Measurements from ENCODE around the gene SMIM5.

The SMIM5 gene

DNA sequence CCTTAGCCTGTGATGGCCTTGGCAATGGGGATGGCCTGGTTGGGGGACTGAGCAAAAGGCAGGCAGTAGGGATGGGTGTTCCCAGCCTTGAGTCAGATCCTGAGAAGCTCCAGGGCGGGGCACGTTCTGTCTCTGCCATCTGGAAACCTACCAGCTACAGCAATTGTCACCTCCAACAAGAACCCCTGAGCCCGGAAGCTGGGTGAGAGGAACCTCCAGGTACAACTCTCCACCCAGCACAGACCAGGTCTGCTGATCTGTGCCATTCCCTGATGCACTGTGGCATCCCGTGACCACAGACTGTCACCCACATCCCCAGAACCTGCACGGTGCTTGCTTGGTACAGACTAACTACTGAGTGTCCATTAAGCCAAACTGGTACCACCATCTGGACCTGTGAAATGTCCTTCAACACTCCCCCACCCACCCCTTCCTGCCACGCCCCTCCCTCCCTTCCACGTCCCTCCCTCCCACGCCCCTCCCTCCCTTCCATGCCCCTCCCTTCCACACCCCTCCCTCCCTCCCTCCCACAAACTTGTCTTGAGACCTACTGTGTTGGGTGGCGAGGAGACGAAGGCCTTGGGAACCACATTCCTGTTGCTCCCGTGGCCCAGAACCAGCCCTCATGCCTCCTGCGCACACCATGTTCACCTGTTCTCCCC is 29.1 kb upstream of the SMIM5 start:
- no peak for DNase-seq

GRCh38 chr17:75605790-75606189 is 27.4 kb upstream of the SMIM5 start:
- no peak for DNase-seq

- DNase-seq, result no peak
These were observed 26.1 kb upstream of the SMIM5 start for GRCh38 chr17:75607086-75607485.

DNA sequence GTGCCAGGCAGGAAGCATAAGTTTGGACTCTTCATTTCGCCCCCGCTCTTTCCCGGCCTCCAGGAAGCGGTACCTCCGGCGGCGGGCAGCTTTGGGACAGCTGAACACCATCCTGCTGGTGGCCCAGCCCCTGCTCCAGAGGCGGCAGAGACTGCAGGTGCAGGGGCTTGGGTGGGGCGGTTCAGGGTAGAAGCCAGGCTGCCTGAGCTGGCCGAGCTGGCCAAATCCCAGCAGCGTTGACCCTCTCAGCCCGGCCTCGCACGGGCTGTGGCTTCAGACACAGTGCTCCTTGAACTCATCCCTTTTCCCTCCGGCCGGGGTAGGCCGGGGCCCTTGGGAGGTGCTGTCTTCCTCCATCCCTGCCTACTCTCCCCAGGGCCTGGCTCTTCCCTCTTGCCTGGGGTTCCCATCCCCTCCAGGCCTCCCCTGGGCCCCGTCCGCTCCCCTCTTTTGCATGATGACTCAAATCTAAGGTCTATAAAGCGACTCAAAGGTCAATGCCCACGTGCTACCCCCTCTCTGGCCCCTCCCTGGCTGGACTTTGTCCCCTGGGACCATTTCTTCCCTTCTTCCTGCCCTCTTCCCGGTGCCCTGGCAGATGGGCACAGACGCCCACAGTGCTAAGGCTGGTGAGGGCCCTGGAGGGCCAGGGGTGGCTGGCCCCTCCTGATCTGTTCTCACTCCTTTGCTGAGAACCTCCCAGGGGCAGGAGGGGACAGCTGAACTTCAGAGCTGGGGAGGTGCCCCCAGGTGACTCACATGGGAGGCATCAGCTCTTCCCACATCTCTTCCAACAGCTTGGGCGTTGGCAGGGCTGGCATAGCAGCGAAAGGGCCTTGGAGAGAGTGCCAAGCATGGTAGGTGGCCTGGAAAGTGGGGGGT is 22.9 kb upstream of the SMIM5 start:
- no peak for DNase-seq

DNA sequence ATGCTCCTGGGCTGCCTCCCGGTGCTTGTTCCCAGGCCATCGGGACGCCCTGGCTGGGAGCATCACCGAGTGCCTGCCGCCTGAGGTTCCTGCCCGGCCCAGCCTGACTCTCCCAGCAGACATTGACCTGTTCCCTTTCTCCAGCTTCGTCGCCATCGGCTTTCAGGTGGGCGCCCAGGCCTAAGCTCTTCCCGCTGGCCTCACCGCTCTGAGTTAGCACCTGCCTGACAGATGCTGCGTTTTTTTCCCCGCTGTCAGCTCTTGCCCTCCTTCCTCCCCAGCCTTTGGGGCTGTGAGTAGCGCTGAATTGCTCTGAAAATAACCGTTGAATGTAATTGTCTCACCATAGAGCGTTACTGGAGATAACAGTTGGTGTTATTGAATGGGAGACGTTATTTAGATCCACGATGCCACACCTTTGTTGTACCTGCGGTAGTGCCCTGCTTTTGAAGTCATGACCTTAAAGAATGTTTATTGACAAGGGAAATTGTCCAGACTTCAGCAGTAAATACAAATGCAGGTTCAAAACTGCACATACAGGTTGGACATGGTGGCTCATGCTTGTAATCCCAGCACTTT is 21.3 kb upstream of the SMIM5 start:
- DNase-seq, result no peak

GRCh38 chr17:75612906-75613626 is 20.2 kb upstream of the SMIM5 start:
- DNase-seq, result no peak

DNA sequence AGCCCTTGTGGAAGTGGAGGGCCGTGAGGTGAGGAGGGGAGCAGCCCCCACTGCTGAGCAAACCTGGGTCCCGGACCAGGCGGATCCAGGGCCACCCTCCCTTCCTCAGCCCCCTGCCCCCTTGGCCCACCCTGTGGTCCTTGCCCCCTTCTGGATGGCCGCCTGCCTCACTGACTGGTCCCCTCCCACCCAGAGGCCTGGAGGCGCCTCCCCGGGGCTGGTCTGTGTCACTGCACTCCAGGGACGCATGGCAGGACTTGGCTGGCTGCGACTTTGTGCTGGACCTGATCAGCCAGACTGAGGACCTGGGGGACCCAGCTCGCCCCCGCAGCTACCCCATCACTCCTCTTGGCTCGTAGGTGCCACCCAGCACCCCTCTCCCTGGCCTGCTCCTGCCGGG is 19.2 kb upstream of the SMIM5 start:
- no peak for DNase-seq

GRCh38 chr17:75614556-75615270 is 18.5 kb upstream of the SMIM5 start:
- DNase-seq, result no peak

GRCh38 chr17:75615301-75615700 is 17.9 kb upstream of the SMIM5 start:
- DNase-seq, result no peak

DNA sequence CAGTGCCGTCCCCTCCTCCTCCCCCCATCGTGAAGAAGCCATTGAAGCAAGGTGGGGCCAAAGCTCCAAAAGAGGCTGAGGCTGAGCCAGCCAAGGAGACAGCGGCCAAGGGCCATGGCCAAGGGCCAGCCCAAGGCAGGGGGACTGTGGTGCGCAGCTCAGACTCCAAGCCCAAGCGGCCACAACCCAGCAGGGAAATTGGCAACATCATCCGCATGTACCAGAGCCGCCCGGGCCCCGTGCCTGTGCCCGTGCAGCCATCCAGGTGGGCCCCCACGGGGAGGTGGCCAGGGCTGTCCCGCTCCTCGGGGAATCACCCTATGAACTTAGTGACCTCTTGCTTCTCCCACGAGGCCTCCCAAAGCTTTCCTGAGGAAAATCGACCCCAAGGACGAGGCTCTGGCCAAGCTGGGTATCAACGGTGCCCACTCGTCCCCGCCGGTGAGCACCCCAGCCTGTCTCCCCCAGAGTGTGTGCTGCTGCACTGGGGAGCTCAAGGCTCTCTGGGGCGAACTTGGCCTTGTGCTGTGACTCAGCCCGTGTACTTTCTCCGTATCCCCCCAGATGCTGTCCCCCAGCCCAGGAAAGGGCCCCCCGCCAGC is 16.6 kb upstream of the SMIM5 start:
- DNase-seq, result no peak

GRCh38 chr17:75617218-75617617 is 16.0 kb upstream of the SMIM5 start:
- DNase-seq, result no peak

DNA sequence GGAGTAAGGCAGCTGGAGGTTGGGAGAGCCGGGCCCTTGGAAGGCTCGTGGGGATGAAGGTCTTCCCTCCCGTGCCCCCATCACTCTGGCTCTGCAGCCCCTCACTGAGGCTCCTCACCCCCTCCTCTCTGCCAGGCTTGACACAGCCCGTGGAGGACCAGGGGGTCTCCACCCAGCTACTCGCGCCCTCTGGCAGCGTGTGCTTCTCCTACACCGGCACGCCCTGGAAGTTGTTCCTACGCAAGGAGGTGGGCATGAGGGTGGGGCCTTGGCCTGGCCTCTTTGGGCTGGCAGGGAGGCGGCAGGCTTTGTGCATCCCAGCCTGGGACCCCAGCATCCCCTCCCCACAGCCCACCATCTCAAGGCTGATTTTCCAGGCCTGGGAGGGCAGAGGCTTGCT is 15.6 kb upstream of the SMIM5 start:
- no peak for DNase-seq

DNA sequence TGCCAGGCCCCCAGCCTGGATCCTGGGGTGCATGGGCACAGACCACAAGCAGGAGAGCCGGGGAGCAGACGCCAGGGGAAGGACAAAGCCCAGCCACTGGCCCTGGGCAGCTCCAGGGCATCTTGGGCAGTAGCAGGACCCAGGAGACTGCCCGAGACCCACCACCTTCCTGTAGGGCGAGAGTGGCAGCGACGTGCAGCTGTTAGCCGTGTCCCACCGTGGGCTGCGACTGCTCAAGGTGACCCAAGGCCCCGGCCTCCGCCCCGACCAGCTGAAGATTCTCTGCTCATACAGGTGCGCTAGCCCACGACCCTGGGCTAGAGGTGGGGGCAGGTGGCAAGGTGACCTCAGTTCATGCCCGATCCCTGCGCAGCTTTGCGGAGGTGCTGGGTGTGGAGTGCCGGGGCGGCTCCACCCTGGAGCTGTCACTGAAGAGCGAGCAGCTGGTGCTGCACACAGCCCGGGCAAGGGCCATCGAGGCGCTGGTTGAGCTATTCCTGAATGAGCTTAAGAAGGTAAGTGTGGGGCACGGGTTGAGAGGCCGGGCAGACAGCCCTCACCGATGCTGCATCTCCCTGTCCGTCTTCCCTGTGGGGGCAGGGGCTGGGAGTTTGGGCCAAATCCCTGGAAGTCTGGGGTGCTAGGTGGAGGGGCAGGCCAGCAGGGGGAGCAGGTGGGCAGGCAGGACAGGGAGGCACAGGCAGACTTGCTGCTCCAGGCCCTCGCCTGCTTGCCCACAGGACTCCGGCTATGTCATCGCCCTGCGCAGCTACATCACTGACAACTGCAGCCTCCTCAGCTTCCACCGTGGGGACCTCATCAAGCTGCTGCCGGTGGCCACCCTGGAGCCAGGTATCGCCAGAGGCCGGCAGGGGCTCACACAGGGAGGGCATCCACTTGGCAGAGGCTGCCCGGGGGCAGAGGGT is 13.5 kb upstream of the SMIM5 start:
- no peak for DNase-seq

GRCh38 chr17:75621489-75621888 is 11.7 kb upstream of the SMIM5 start:
- no peak for DNase-seq

GRCh38 chr17:75622076-75622475 is 11.2 kb upstream of the SMIM5 start:
- DNase-seq, result no peak

DNA sequence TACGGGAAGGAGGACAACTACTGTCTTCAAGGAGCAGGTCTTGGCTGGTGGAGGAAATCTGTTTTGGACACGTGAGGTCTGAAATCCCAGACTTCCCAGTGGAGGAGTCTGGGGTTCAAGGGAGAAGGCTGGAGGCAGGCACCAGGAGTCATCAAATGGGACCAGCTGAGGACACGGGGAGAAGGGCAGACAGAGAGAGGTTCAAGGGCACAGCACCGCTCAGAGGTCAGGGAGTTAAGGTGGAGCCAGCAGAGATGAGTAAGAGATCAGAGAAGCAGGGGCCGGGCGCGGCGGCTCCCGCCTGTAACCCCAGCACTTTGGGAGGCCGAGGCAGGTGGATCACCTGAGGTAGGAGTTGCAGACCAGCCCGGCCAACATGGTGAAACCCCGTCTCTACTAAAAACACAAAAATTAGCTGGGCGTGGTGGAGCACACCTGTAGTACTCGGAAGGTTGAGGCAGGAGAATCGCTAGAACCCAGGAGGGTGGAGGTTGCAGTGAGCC is 10.4 kb upstream of the SMIM5 start:
- DNase-seq, result no peak

DNA sequence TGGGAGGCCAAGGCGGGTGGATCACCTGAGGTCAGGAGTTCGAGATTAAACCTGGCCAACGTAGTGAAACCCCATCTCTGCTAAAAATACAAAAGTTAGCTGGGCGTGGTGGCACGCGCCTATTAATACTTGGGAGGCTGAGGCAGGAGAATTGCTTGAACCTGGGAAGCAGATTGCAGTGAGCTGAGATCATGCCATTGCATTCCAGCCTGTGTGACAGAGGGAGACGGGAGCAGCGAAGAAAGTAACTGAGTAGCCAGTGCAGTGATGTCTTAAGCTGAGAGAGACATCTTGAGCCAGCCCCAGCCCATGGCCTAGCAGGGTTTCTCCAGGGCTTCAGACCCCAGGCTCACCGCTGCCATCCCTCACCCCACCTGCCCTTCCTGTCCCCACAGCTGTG is 9.8 kb upstream of the SMIM5 start:
- DNase-seq, result no peak

DNA sequence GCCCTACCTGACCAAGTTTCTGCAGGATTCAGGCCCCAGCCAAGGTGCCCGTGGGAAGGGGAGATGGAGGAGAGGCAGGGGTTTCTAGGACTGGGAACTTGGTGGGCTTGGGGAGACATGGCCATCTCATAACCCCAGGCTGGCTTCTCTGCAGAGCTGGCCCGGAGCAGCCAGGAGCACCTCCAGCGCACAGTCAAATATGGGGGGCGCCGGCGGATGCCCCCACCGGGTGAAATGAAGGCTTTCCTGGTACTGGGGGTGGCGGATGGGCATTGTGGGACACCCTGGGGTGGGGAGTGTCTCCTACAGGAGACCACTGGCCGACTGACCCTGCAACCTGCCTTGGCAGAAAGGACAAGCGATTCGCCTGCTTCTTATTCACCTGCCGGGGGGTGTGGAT is 9.2 kb upstream of the SMIM5 start:
- no peak for DNase-seq

DNA sequence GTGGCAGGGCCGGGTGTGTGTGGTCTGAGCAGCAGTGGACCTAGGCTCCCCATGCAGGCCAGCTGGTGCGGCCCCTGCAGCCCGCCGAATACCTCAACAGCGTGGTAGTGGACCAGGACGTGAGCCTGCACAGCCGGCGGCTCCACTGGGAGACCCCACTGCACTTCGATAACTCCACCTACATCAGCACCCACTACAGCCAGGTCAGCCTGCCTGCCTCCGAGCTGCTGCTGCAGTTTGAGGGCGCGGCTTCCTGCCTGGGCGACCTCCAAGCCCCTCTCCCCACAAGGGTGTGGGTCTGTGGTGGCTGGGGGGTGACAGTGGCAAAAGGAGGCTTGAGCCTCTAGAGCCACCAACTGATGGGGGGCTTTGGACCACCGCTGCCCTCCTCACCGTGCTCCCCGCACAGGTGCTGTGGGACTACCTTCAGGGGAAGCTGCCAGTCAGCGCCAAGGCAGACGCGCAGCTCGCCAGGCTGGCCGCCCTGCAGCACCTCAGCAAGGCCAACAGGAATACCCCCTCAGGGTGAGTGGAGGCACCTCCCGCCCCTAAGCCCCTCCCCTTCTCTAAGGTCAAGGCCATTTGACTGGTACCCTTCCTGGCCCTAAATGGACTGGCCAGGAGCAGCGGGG is 8.4 kb upstream of the SMIM5 start:
- no peak for DNase-seq

DNA sequence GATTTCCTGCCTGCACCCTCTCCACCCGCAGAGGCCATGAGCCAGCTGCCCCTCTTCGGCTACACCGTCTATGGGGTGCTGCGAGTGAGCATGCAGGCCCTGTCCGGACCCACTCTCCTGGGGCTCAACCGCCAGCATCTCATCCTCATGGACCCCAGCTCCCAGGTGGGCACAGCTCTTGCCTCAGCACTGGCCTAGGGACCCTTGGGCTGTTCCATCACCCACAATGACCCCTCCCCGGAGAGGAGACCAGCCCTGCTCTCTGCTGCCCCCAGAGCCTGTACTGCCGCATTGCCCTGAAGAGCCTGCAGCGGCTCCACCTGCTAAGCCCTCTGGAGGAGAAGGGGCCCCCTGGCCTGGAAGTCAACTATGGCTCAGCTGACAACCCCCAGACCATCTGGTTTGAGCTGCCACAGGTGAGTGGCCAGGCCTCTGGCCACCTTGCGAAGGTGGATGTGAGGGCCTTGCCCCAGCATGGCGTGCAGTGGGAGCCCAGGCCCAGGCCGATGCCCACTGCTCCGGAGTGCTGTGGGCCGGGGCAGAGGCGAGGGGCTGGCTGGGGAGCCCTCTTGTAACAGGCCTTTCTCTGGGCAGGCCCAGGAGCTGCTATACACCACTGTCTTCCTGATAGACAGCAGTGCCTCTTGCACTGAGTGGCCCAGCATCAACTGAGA is 7.3 kb upstream of the SMIM5 start:
- DNase-seq, result no peak

All from stimulated activated CD4-positive, alpha-beta T cell treated with anti-CD3 and anti-CD28 coated beads, Interleukin-1b, Interleukin-23, amount 100 ng/mL, for 48 hours (primary cell).